GM12875 (cell line): ENCODE measurements around the gene IGF2BP3.

Source experiments
- H3K4me3 ChIP-seq: one replicate; pipeline ENCODE4 v1.5.1; 2011; ENCODE audit warnings: low read depth, low read length, control low read depth
- CTCF ChIP-seq: IDR thresholded peaks from 2 replicates; pipeline ENCODE4 v1.5.1; 2011; ENCODE audit warnings: low read depth, mild to moderate bottlenecking, control low read depth, inconsistent platforms, low read length, moderate library complexity, borderline replicate concordance; ENCODE audit not compliant: insufficient read depth

IGF2BP3 gene

GRCh38 chr7:23335621-23336020 is 134.7 kb downstream of the IGF2BP3 start:
- H3K4me3 ChIP-seq: no peak overlapping the region
- TF ChIP-seq CTCF: no peak

GRCh38 chr7:23335136-23335535 is 135.2 kb downstream of the IGF2BP3 start:
- no peak for TF ChIP-seq CTCF
- no peak overlapping the region for H3K4me3 ChIP-seq

GRCh38 chr7:23334482-23335056 is 135.7 kb downstream of the IGF2BP3 start:
- H3K4me3 ChIP-seq: no peak overlapping the region
- no peak for TF ChIP-seq CTCF

GRCh38 chr7:23333671-23334246 is 136.5 kb downstream of the IGF2BP3 start:
- H3K4me3 ChIP-seq: no peak overlapping the region
- TF ChIP-seq CTCF: no peak

GRCh38 chr7:23332910-23333612 is 137.2 kb downstream of the IGF2BP3 start:
- H3K4me3 ChIP-seq: no peak overlapping the region

GRCh38 chr7:23332193-23332592 is 138.1 kb downstream of the IGF2BP3 start:
- no peak for TF ChIP-seq CTCF

More at GRCh38 chr7:23332910-23333612, 137.2 kb downstream of the IGF2BP3 start:
- TF ChIP-seq CTCF: no peak

GRCh38 chr7:23331132-23331531 is 139.2 kb downstream of the IGF2BP3 start:
- H3K4me3 ChIP-seq: no peak overlapping the region
- no peak for TF ChIP-seq CTCF

More at GRCh38 chr7:23332193-23332592, 138.1 kb downstream of the IGF2BP3 start:
- H3K4me3 ChIP-seq: no peak overlapping the region
